Esophagus muscularis mucosa (tissue), 4 donors: ENCODE results near the gene MARVELD3. TPM values are rescaled to one million over a fixed set of nuclear protein-coding genes. Genes with fewer than 3 reads are reported as not detected.
"Not testable (repeated sequence)": the region's sequence is repeated elsewhere in the genome, so short reads cannot be mapped to it uniquely, and the experiment has no call there.

ENCODE experiments used
- DNase-seq: peaks from one replicate; pipeline ENCODE4 v3.0.0-alpha.2; 2017; ENCODE audit errors: extremely low spot score
- H3K27ac ChIP-seq, 4 donors: fragments of 200-600 bp; sonication (generic); replicated peaks in 1 of 4; 1 replicate in 3 of 4; 2 replicates in 1 of 4; pipeline ENCODE4 v1.5.1; 2016 to 2019; ENCODE audit warnings: mild to moderate bottlenecking in 1 of 4
- H3K27me3 ChIP-seq, 4 donors: fragments of 200-600 bp; sonication (generic); one replicate each; pipeline versions ENCODE4 v1.5.1 to v1.6.0; 2016 to 2019
- H3K36me3 ChIP-seq, 4 donors: fragments of 200-600 bp; sonication (generic); one replicate each; pipeline ENCODE4 v1.5.1; 2016 to 2019
- H3K4me1 ChIP-seq, 4 donors: fragments of 200-600 bp; sonication (generic); one replicate each; pipeline ENCODE4 v1.5.1; 2016 to 2019
- H3K4me3 ChIP-seq, 4 donors: fragments of 200-600 bp; sonication (generic); 1 replicate in 2 of 4; 2 replicates in 2 of 4; pipeline ENCODE4 v1.5.1; 2016 to 2019; ENCODE audit warnings: mild to moderate bottlenecking in 4 of 4, moderate library complexity in 1 of 4
- H3K9me3 ChIP-seq, 4 donors: fragments of 200-600 bp; sonication (generic); 1 replicate in 3 of 4; 2 replicates in 1 of 4; pipeline ENCODE4 v1.5.1; 2016 to 2019
- EP300 ChIP-seq: sonication (generic); formaldehyde crosslinking; IDR thresholded peaks from one replicate; pipeline ENCODE4 v1.6.1; 2017; ENCODE audit warnings: antibody characterized with exemption
- POLR2A ChIP-seq: fragments of 450-650 bp; IDR thresholded peaks from one replicate; pipeline ENCODE4 v1.6.1; 2017; ENCODE audit warnings: antibody characterized with exemption, moderate library complexity, mild to moderate bottlenecking, low read depth
- POLR2AphosphoS5 ChIP-seq, 2 donors: sonication (generic); formaldehyde crosslinking; IDR thresholded peaks; one replicate each; pipeline ENCODE4 v1.6.1; 2017; ENCODE audit warnings: antibody characterized with exemption in 2 of 2
- WGBS: methylation state at CpG from one replicate; pipeline ENCODE4 v1.1.5; 2018; 5-methylcytosine and 5-hydroxymethylcytosine counted together
- intact Hi-C: fragments of 100-400 bp; cut with DNase I; formaldehyde crosslinking; loops from one replicate; pipeline ENCODE4 v1.15.1; 2023
- total RNA-seq, 4 donors: library from RNA; depleted of rRNA; stranded (reverse); fragments of >200 nt; gene quantifications; one replicate each; pipeline versions ENCODE4 v1.1.0 to v1.2.1, GENCODE V29; 2016
- TF ChIP-seq, protein P1 (sequence below), 3 experiments: fragments of 200-600 bp in 2 of 3; fragments of 450-650 bp in 1 of 3; sonication (generic) in 2 of 3; IDR thresholded peaks; one replicate each; pipeline ENCODE4 v1.5.1; 2017 to 2019; ENCODE audit warnings: antibody characterized with exemption in 3 of 3, mild to moderate bottlenecking in 2 of 3, moderate library complexity in 1 of 3

MARVELD3 gene, protein sequence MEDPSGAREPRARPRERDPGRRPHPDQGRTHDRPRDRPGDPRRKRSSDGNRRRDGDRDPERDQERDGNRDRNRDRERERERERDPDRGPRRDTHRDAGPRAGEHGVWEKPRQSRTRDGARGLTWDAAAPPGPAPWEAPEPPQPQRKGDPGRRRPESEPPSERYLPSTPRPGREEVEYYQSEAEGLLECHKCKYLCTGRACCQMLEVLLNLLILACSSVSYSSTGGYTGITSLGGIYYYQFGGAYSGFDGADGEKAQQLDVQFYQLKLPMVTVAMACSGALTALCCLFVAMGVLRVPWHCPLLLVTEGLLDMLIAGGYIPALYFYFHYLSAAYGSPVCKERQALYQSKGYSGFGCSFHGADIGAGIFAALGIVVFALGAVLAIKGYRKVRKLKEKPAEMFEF
- under 1 TPM in 1 of 4 donors, not detected in 3; 0.46 TPM for total RNA-seq

DNA sequence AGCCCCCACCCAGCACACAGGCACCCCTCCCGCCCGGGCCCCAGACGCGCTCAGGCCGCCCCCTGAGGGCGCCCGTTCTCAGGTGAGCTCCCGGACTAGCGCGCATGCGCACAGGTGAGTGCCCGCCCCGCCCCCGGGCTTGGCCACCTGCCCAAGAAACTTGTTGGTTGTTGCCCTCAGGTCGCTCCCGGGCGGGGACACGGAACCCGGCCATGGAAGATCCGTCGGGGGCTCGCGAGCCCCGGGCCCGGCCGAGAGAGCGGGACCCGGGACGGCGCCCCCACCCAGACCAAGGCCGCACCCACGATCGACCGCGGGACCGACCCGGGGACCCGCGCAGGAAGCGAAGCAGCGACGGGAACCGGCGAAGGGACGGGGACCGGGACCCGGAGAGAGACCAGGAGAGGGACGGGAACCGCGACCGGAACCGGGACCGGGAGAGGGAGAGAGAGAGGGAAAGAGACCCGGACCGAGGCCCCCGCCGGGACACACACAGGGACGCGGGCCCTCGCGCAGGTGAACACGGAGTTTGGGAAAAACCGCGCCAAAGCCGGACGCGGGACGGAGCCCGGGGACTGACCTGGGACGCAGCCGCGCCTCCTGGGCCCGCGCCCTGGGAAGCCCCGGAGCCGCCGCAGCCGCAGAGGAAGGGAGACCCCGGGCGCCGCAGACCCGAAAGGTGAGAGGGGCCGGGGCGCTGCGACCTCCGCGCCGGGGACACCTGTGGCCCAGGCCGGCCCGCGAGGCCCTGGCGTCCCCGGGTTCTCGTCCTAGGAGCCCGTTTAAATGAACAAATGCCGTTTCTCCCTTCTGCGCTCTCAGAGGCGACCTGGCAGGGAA is at the start of gene MARVELD3:
Gene MARVELD3 (plus strand): TSS at position 167 of the 840 bp plus-strand sequence. CDS start 46 bp downstream, at position 213.
- under 1% methylated on average over 15 of the region's 98 CpGs for WGBS
- Histone ChIP-seq H3K36me3 (no peaks in the 10 kb centered on the region), H3K4me3 (peak within 1 kb of the TSS; percentile 38 to 50 (median 46)), H3K9me3 (peaks cover 0 to 8% (median 0%) of the 10 kb centered on the region in 4 donors), H3K4me1 (peaks cover 13 to 15% (median 14%) of the 10 kb centered on the region in 4 donors), H3K27me3 (peaks cover 0 to 64% (median 24%) of the 10 kb centered on the region in 4 donors), H3K27ac (no peak within 1 kb of the TSS)
- TF ChIP-seq, protein P1, sequence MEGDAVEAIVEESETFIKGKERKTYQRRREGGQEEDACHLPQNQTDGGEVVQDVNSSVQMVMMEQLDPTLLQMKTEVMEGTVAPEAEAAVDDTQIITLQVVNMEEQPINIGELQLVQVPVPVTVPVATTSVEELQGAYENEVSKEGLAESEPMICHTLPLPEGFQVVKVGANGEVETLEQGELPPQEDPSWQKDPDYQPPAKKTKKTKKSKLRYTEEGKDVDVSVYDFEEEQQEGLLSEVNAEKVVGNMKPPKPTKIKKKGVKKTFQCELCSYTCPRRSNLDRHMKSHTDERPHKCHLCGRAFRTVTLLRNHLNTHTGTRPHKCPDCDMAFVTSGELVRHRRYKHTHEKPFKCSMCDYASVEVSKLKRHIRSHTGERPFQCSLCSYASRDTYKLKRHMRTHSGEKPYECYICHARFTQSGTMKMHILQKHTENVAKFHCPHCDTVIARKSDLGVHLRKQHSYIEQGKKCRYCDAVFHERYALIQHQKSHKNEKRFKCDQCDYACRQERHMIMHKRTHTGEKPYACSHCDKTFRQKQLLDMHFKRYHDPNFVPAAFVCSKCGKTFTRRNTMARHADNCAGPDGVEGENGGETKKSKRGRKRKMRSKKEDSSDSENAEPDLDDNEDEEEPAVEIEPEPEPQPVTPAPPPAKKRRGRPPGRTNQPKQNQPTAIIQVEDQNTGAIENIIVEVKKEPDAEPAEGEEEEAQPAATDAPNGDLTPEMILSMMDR (IDR thresholded peaks at IDR 0.05) = no peak
- TF ChIP-seq POLR2A (no peak), EP300 (no peak), POLR2AphosphoS5 (IDR thresholded peaks at IDR 0.05) (no peak)
- intact Hi-C loops = no loop called here
- no peak for DNase-seq

DNA sequence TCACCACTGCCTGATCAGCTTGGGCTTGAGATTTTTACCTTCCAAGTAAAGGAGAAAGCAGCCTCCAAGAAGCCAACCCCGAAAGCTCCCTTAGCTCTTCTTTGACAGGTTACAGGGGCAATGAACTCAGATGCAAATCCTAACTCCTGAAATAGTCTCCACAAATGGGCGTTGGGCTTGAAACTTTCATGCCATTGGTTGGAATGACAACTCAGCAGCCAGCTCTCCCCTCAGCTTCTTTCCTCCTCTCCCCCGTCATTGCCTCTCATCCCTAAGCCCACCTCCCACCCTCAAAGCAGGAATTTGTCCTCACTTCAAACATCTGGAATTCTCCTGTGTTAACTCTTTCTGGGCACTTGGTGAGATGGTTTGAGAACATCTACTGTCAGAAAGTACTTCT is 49.0 kb upstream of the MARVELD3 start, which contains the start of gene TAT:
Gene TAT (minus strand): TSS at position 122 of the 400 bp plus-strand sequence. CDS start 677 bp downstream, outside the sequence.
- TF ChIP-seq POLR2A (no peak), POLR2AphosphoS5 (IDR thresholded peaks at IDR 0.05) (no peak), EP300 (no peak)
- TF ChIP-seq, protein P1 (IDR thresholded peaks at IDR 0.05) = no peak
- intact Hi-C loops = no loop called here
- DNase-seq = no peak
- Histone ChIP-seq H3K4me1 (no peaks in the 10 kb centered on the region), H3K36me3 (no peaks in the 10 kb centered on the region), H3K9me3 (no peaks in the 10 kb centered on the region), H3K27me3 (peaks cover 0 to 13% (median 0%) of the 10 kb centered on the region in 4 donors), H3K4me3 (no peak within 1 kb of the TSS), H3K27ac (no peak within 1 kb of the TSS)
- 25% methylated on average over 3 of the region's 3 CpGs for WGBS

DNA sequence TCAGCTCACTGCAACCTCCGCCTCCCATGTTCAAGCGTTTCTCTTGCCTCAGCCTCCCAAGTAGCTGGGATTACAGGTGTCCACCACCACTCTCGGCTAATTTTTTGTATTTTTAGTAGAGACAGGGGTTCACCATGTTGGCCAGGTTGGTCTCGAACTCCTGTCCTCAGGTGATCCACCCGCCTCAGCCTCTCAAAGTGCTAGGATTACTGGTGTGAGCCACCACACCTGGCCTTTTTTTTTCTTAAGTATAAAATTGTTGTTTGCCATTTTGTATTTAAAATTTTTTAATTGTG is 43.5 kb upstream of the MARVELD3 start:
- H3K9me3 ChIP-seq, H3K4me1 ChIP-seq, H3K36me3 ChIP-seq, H3K27me3 ChIP-seq, H3K4me3 ChIP-seq, intact Hi-C loops, H3K27ac ChIP-seq, DNase-seq: not testable (repeated sequence)
- 92% methylated on average over 5 of the region's 5 CpGs for WGBS

DNA sequence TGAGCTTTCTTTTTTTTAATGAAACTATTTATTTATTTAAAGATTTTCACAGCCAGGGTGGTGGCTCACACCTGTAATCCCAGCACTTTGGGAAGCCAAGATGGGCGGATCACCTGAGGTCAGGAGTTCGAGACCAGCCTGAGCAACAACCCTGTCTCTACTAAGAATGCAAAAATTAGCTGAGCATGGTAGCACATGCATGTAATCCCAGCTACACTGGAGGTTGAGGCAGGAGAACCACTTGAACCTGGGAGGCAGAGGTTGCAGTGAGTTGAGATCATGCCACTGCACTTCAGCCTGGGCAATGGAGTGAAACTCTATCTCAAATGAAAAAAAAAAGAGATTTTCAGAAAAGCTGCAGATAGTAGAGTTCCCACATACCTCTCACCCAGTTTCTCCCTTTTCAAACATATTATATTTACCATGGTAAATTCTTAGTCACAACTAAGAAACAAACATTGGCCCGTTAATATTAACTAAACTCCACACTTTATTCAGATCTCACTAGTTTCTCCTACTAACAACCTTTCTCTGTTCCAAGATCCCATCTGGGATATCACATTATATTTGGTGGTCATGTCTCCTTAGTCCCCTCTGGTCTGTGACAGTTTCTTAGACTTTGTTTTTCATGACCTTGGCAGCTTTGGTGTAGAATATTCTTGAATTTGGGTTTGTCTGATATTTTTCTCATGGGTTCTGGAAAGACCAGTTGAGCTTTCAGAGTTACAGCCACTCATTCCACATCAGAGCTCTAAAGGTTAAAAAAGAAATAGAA is 41.3 kb upstream of the MARVELD3 start:
- H3K9me3 ChIP-seq = no peaks in the 10 kb centered on the region
- WGBS = 91% methylated on average over 3 of the region's 3 CpGs
- no peak overlapping the region for H3K4me3 ChIP-seq
- peaks cover 0 to 9% (median 0%) of the 10 kb centered on the region in 4 donors for H3K27me3 ChIP-seq
- TF ChIP-seq EP300 (no peak), POLR2AphosphoS5 (IDR thresholded peaks at IDR 0.05) (no peak), POLR2A (no peak)
- TF ChIP-seq, protein P1 (IDR thresholded peaks at IDR 0.05) = no peak
- no peak for DNase-seq
- H3K36me3 ChIP-seq = no peaks in the 10 kb centered on the region
- H3K4me1 ChIP-seq = no peaks in the 10 kb centered on the region
- no peak overlapping the region for H3K27ac ChIP-seq
- intact Hi-C loops = no loop called here
